GM12801 (cell line): ENCODE results near the gene S100A6.

Experiments
- CTCF ChIP-seq: IDR thresholded peaks from one replicate; pipeline ENCODE4 v1.5.1; 2011; ENCODE audit warnings: control low read depth; ENCODE audit not compliant: insufficient read length; ENCODE audit errors: extremely low read depth

Gene S100A6

GRCh38 chr1:153544453-153545066 is 8.8 kb upstream of the S100A6 start:
- no peak for TF ChIP-seq CTCF

- no peak for TF ChIP-seq CTCF
These were observed 7.9 kb upstream of the S100A6 start for GRCh38 chr1:153543736-153544135.

- no peak for TF ChIP-seq CTCF
These were observed 7.3 kb upstream of the S100A6 start for GRCh38 chr1:153542956-153543711.

- TF ChIP-seq CTCF, result no peak
These were observed 6.1 kb upstream of the S100A6 start for GRCh38 chr1:153541641-153542590.

GRCh38 chr1:153540394-153541361 is 4.9 kb upstream of the S100A6 start, which contains the start of gene S100A5:
TSS of gene S100A5 (minus strand) at chr1:153540934. CDS start at chr1:153540191, 743 bp downstream.
- no peak for TF ChIP-seq CTCF

GRCh38 chr1:153539395-153540093 is 3.8 kb upstream of the S100A6 start:
- TF ChIP-seq CTCF, result no peak
